HG03432 (cell line): ENCODE results near the gene OR13J1.
A peak's percentile ranks its signal among the peaks of the same experiment; 100 is the strongest.

Experiments used
- ATAC-seq: cut with Tn5 transposase; IDR thresholded peaks from one replicate; pipeline ENCODE4 v1.9.1; 2021; ENCODE audit warnings: mild to moderate bottlenecking, moderate library complexity; ENCODE audit not compliant: unreplicated experiment

Gene OR13J1

GRCh38 chr9:35835216-35835632, 35.0 kb downstream of the OR13J1 start:
- ATAC-seq, result no peak

- ATAC-seq, result no peak
Observed at GRCh38 chr9:35834260-35835215, 35.7 kb downstream of the OR13J1 start.

GRCh38 chr9:35832814-35833213, 37.4 kb downstream of the OR13J1 start:
- ATAC-seq, result no peak

DNA sequence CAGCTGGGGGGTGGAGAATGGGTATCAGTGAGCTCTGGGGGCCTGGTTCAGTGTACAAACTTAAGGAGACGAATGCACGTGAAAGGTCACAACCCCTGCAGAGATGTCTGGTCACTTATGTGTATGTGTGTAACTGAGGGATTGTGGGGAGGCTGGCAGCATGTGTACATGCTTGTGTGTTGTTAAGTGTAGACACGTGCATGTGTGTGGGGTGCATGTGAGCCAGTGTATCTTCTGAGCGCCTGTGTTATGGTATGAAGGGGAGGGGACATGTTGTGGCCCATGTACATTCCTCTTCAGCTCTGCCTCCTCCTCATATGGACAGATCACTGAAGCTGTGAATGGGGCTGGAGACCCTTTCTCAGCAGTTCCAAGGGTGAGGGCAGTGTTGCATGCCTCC, 39.2 kb downstream of the OR13J1 start:
- ATAC-seq, result no peak

GRCh38 chr9:35829764-35830096, 40.5 kb downstream of the OR13J1 start:
- no peak for ATAC-seq

GRCh38 chr9:35829084-35829763, 41.0 kb downstream of the OR13J1 start, which contains the start of gene TMEM8B:
Gene TMEM8B, plus strand, starts transcription at chr9:35829228. Its CDS starts 220 bp downstream, at chr9:35829448.
- ATAC-seq, result peak; percentile 84

- ATAC-seq, result no peak
Observed at GRCh38 chr9:35828716-35829083, 41.5 kb downstream of the OR13J1 start, which contains the start of gene FAM221B. Gene FAM221B, minus strand, starts transcription at chr9:35828732. Its CDS starts 2,571 bp downstream, at chr9:35826161.

DNA sequence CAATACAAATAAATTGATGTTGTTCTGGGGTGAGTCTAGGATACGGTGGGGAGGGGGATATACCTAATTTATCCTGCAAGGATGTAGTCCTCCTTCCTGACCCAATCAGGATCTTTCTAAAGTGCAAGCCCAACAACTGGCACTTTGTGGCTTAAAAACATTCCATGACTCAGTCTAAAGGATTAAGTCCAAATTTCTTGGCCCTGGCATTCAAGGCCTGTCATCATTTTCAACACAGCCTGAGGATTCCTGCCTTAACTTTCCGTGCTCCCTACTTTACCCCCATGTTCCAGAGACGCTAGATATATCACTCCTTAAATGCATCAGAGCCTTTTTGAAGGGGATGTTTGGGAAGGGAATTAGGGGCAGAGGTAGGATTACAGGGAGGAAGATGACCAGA, 42.7 kb downstream of the OR13J1 start:
- ATAC-seq, result no peak

GRCh38 chr9:35826071-35826701, 44.0 kb downstream of the OR13J1 start:
- ATAC-seq, result peak; percentile 45

DNA sequence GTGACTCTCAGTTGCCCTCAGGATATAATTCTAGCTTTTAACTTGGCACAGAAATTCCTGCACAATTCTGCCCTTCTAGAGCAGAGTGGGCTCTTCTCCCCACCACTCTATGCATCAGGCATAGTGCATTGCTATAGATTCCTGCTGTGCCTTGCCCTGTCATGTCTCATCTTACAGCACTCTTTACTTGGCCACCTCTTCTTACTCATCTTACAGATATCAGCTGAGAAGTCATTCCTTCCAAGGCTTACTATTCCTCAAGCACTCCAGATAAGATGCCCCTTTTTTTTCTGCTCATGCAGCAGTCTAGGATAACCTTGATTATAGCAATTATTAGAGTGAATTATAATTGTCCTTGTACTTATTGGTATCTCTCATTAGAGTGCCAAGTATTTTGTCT, 47.3 kb downstream of the OR13J1 start:
- no peak for ATAC-seq

GRCh38 chr9:35820076-35820475, 50.1 kb downstream of the OR13J1 start:
- no peak for ATAC-seq
